ENCODE data around the gene CCNI2.

The CCNI2 gene

GRCh38 chr5:132756542-132756941, 9.3 kb downstream of the CCNI2 start:
- H3K9me3 ChIP-seq (ENCODE audit: control insufficient read depth, low read length), result no peaks in the 10 kb centered on the region
- no peak for DNase-seq
- H2BK5ac ChIP-seq (ENCODE audit: low read depth, low read length, poor library complexity, severe bottlenecking), result no peak overlapping the region
- no peak overlapping the region for H3K23ac ChIP-seq (ENCODE audit: low read length in 2 of 2)
- WGBS, result 94% methylated on average over 5 of the region's 5 CpGs
- no peak overlapping the region for H4K8ac ChIP-seq (ENCODE audit: low read length)
- H3K4me2 ChIP-seq (ENCODE audit: low read length, poor library complexity, severe bottlenecking), result no peak overlapping the region
- H3K4ac ChIP-seq (ENCODE audit: low read depth in 1 of 2, low read length in 2 of 2), result no peak overlapping the region
- no peak overlapping the region for H3K18ac ChIP-seq (ENCODE audit: low read depth in 1 of 2, low read length in 2 of 2)
- no peak overlapping the region for H3K4me3 ChIP-seq (ENCODE audit: insufficient read depth in 1 of 2, low read depth in 1 of 2, low read length in 2 of 2)
- H2AK5ac ChIP-seq (ENCODE audit: low read length, severe bottlenecking), result no peak overlapping the region
- H2AFZ ChIP-seq (ENCODE audit: low read depth, low read length), result no peak overlapping the region
- no peak overlapping the region for H3K9ac ChIP-seq (ENCODE audit: low read length)
- H3K79me1 ChIP-seq (replicated peaks; ENCODE audit: low read length, poor library complexity, severe bottlenecking), result peaks cover 2% of the 10 kb centered on the region
- H3K36me3 ChIP-seq (ENCODE audit: control insufficient read depth in 1 of 2, insufficient read depth in 2 of 2, low read depth in 1 of 2, low read length in 2 of 2), result peaks cover 47 to 51% of the 10 kb centered on the region in 2 experiments
- peaks cover 0 to 52% of the 10 kb centered on the region in 2 experiments for H3K27me3 ChIP-seq (ENCODE audit: control insufficient read depth in 1 of 2, insufficient read depth in 1 of 2, low read length in 2 of 2)
- no peak overlapping the region for H4K91ac ChIP-seq (ENCODE audit: low read length)
- H2BK15ac ChIP-seq (ENCODE audit: low read depth, poor library complexity, severe bottlenecking), result no peak overlapping the region
- no peak overlapping the region for H2BK12ac ChIP-seq (ENCODE audit: low read length in 2 of 2)
- H2BK120ac ChIP-seq (ENCODE audit: low read depth, low read length), result no peak overlapping the region
- H3K27ac ChIP-seq (ENCODE audit: low read length, poor library complexity, severe bottlenecking), result no peak overlapping the region
- peaks cover 7% of the 10 kb centered on the region for H3K4me1 ChIP-seq (ENCODE audit: control insufficient read depth, insufficient read depth, low read depth, low read length)
- no peak overlapping the region for H3K14ac ChIP-seq (ENCODE audit: low read length in 2 of 2)

GRCh38 chr5:132758451-132758850, 11.2 kb downstream of the CCNI2 start:
- peaks cover 63 to 69% of the 10 kb centered on the region in 2 experiments for H3K36me3 ChIP-seq (ENCODE audit: control insufficient read depth in 1 of 2, insufficient read depth in 2 of 2, low read depth in 1 of 2, low read length in 2 of 2)
- no peak overlapping the region for H3K27ac ChIP-seq (ENCODE audit: low read length, poor library complexity, severe bottlenecking)
- no peak overlapping the region for H4K91ac ChIP-seq (ENCODE audit: low read length)
- H3K9ac ChIP-seq (ENCODE audit: low read length), result no peak overlapping the region
- no peak overlapping the region for H3K23ac ChIP-seq (ENCODE audit: low read length in 2 of 2)
- H2AFZ ChIP-seq (ENCODE audit: low read depth, low read length), result no peak overlapping the region
- no peak overlapping the region for H2BK120ac ChIP-seq (ENCODE audit: low read depth, low read length)
- peaks cover 7% of the 10 kb centered on the region for H3K4me1 ChIP-seq (ENCODE audit: control insufficient read depth, insufficient read depth, low read depth, low read length)
- peaks cover 2% of the 10 kb centered on the region for H3K79me1 ChIP-seq (replicated peaks; ENCODE audit: low read length, poor library complexity, severe bottlenecking)
- no peaks in the 10 kb centered on the region for H3K9me3 ChIP-seq (ENCODE audit: control insufficient read depth, low read length)
- peaks cover 0 to 35% of the 10 kb centered on the region in 2 experiments for H3K27me3 ChIP-seq (ENCODE audit: control insufficient read depth in 1 of 2, insufficient read depth in 1 of 2, low read length in 2 of 2)
- H3K18ac ChIP-seq (ENCODE audit: low read depth in 1 of 2, low read length in 2 of 2), result no peak overlapping the region
- WGBS, result 95% methylated on average over 13 of the region's 13 CpGs
- H2BK5ac ChIP-seq (ENCODE audit: low read depth, low read length, poor library complexity, severe bottlenecking), result no peak overlapping the region
- no peak overlapping the region for H2AK5ac ChIP-seq (ENCODE audit: low read length, severe bottlenecking)
- no peak overlapping the region for H4K8ac ChIP-seq (ENCODE audit: low read length)
- H3K4me3 ChIP-seq (ENCODE audit: insufficient read depth in 1 of 2, low read depth in 1 of 2, low read length in 2 of 2), result no peak overlapping the region
- no peak overlapping the region for H2BK15ac ChIP-seq (ENCODE audit: low read depth, poor library complexity, severe bottlenecking)
- H2BK12ac ChIP-seq (ENCODE audit: low read length in 2 of 2), result no peak overlapping the region
- DNase-seq, result no peak
- H3K4me2 ChIP-seq (ENCODE audit: low read length, poor library complexity, severe bottlenecking), result no peak overlapping the region
- no peak overlapping the region for H3K14ac ChIP-seq (ENCODE audit: low read length in 2 of 2)
- no peak overlapping the region for H3K4ac ChIP-seq (ENCODE audit: low read depth in 1 of 2, low read length in 2 of 2)

GRCh38 chr5:132759114-132760048, 12.2 kb downstream of the CCNI2 start:
- no peak overlapping the region for H2AK5ac ChIP-seq (ENCODE audit: low read length, severe bottlenecking)
- DNase-seq, result no peak
- no peak overlapping the region for H4K8ac ChIP-seq (ENCODE audit: low read length)
- H3K27me3 ChIP-seq (ENCODE audit: control insufficient read depth in 1 of 2, insufficient read depth in 1 of 2, low read length in 2 of 2), result peaks cover 0 to 26% of the 10 kb centered on the region in 2 experiments
- H3K4me2 ChIP-seq (ENCODE audit: low read length, poor library complexity, severe bottlenecking), result no peak overlapping the region
- no peak overlapping the region for H3K4ac ChIP-seq (ENCODE audit: low read depth in 1 of 2, low read length in 2 of 2)
- no peak overlapping the region for H3K18ac ChIP-seq (ENCODE audit: low read depth in 1 of 2, low read length in 2 of 2)
- no peak overlapping the region for H2AFZ ChIP-seq (ENCODE audit: low read depth, low read length)
- H2BK15ac ChIP-seq (ENCODE audit: low read depth, poor library complexity, severe bottlenecking), result no peak overlapping the region
- no peak overlapping the region for H3K23ac ChIP-seq (ENCODE audit: low read length in 2 of 2)
- H3K36me3 ChIP-seq (ENCODE audit: control insufficient read depth in 1 of 2, insufficient read depth in 2 of 2, low read depth in 1 of 2, low read length in 2 of 2), result peaks cover 73 to 79% of the 10 kb centered on the region in 2 experiments
- H3K14ac ChIP-seq (ENCODE audit: low read length in 2 of 2), result no peak overlapping the region
- H2BK12ac ChIP-seq (ENCODE audit: low read length in 2 of 2), result no peak overlapping the region
- H3K4me3 ChIP-seq (ENCODE audit: insufficient read depth in 1 of 2, low read depth in 1 of 2, low read length in 2 of 2), result no peak overlapping the region
- no peak overlapping the region for H3K9ac ChIP-seq (ENCODE audit: low read length)
- WGBS, result 92% methylated on average over 13 of the region's 13 CpGs
- peaks cover 2% of the 10 kb centered on the region for H3K4me1 ChIP-seq (ENCODE audit: control insufficient read depth, insufficient read depth, low read depth, low read length)
- H2BK5ac ChIP-seq (ENCODE audit: low read depth, low read length, poor library complexity, severe bottlenecking), result no peak overlapping the region
- H2BK120ac ChIP-seq (ENCODE audit: low read depth, low read length), result no peak overlapping the region
- no peak overlapping the region for H4K91ac ChIP-seq (ENCODE audit: low read length)
- no peak overlapping the region for H3K27ac ChIP-seq (ENCODE audit: low read length, poor library complexity, severe bottlenecking)
- H3K79me1 ChIP-seq (replicated peaks; ENCODE audit: low read length, poor library complexity, severe bottlenecking), result peaks cover 2% of the 10 kb centered on the region
- H3K9me3 ChIP-seq (ENCODE audit: control insufficient read depth, low read length), result no peaks in the 10 kb centered on the region

- no peak overlapping the region for H3K9ac ChIP-seq (ENCODE audit: low read length)
- 98% methylated on average over 12 of the region's 12 CpGs for WGBS
- no peak overlapping the region for H2BK5ac ChIP-seq (ENCODE audit: low read depth, low read length, poor library complexity, severe bottlenecking)
- H2BK15ac ChIP-seq (ENCODE audit: low read depth, poor library complexity, severe bottlenecking), result no peak overlapping the region
- H3K27me3 ChIP-seq (ENCODE audit: control insufficient read depth in 1 of 2, insufficient read depth in 1 of 2, low read length in 2 of 2), result peaks cover 0 to 21% of the 10 kb centered on the region in 2 experiments
- no peak overlapping the region for H3K18ac ChIP-seq (ENCODE audit: low read depth in 1 of 2, low read length in 2 of 2)
- no peak overlapping the region for H3K4me2 ChIP-seq (ENCODE audit: low read length, poor library complexity, severe bottlenecking)
- H2BK12ac ChIP-seq (ENCODE audit: low read length in 2 of 2), result no peak overlapping the region
- H3K9me3 ChIP-seq (ENCODE audit: control insufficient read depth, low read length), result no peaks in the 10 kb centered on the region
- H2BK120ac ChIP-seq (ENCODE audit: low read depth, low read length), result no peak overlapping the region
- peaks cover 79 to 85% of the 10 kb centered on the region in 2 experiments for H3K36me3 ChIP-seq (ENCODE audit: control insufficient read depth in 1 of 2, insufficient read depth in 2 of 2, low read depth in 1 of 2, low read length in 2 of 2)
- H3K4ac ChIP-seq (ENCODE audit: low read depth in 1 of 2, low read length in 2 of 2), result no peak overlapping the region
- no peak overlapping the region for H4K8ac ChIP-seq (ENCODE audit: low read length)
- no peak overlapping the region for H3K27ac ChIP-seq (ENCODE audit: low read length, poor library complexity, severe bottlenecking)
- H2AK5ac ChIP-seq (ENCODE audit: low read length, severe bottlenecking), result no peak overlapping the region
- DNase-seq, result no peak
- H4K91ac ChIP-seq (ENCODE audit: low read length), result no peak overlapping the region
- no peak overlapping the region for H3K4me3 ChIP-seq (ENCODE audit: insufficient read depth in 1 of 2, low read depth in 1 of 2, low read length in 2 of 2)
- H3K23ac ChIP-seq (ENCODE audit: low read length in 2 of 2), result no peak overlapping the region
- no peak overlapping the region for H3K14ac ChIP-seq (ENCODE audit: low read length in 2 of 2)
- H3K79me1 ChIP-seq (replicated peaks; ENCODE audit: low read length, poor library complexity, severe bottlenecking), result peaks cover 6% of the 10 kb centered on the region
- H3K4me1 ChIP-seq (ENCODE audit: control insufficient read depth, insufficient read depth, low read depth, low read length), result peaks cover 2% of the 10 kb centered on the region
- no peak overlapping the region for H2AFZ ChIP-seq (ENCODE audit: low read depth, low read length)
Measured at GRCh38 chr5:132760049-132760420, 12.8 kb downstream of the CCNI2 start.
